CD14-positive monocyte (primary cell): ENCODE data around the gene TAGLN3. TPM values are rescaled to one million over a fixed set of nuclear protein-coding genes. Genes with fewer than 3 reads are reported as not detected.

Experiments used
- DNase-seq, 3 donors: peaks; one replicate each; pipeline ENCODE4 v3.0.0-alpha.2; 2011 to 2022
- H2AFZ ChIP-seq: 2 replicates; pipeline ENCODE4 v1.6.0; 2012; ENCODE audit warnings: mild to moderate bottlenecking, low read depth, low read length, inconsistent platforms; ENCODE audit not compliant: insufficient read depth, poor library complexity, severe bottlenecking
- H3K27ac ChIP-seq, 2 donors: 1 replicate in 1 of 2; 2 replicates in 1 of 2; pipeline ENCODE4 v1.5.1; 2012 to 2013; ENCODE audit warnings: low read length in 2 of 2, control low read depth in 1 of 2, inconsistent platforms in 1 of 2, low read depth in 1 of 2, mild to moderate bottlenecking in 1 of 2
- H3K27me3 ChIP-seq, 2 donors: one replicate each; pipeline versions ENCODE4 v1.6.0 to v1.6.1; 2011 to 2013; ENCODE audit warnings: low read length in 2 of 2; ENCODE audit not compliant: control insufficient read depth in 2 of 2, insufficient read depth in 2 of 2
- H3K36me3 ChIP-seq, 2 donors: replicated peaks in 1 of 2; 1 replicate in 1 of 2; 2 replicates in 1 of 2; pipeline versions ENCODE4 v1.5.1 to v1.6.1; 2012 to 2013; ENCODE audit warnings: low read length in 2 of 2, control low read depth in 1 of 2, inconsistent platforms in 1 of 2, mild to moderate bottlenecking in 1 of 2; ENCODE audit not compliant: insufficient read depth in 2 of 2, control insufficient read depth in 1 of 2
- H3K4me1 ChIP-seq, 2 donors: 1 replicate in 1 of 2; 2 replicates in 1 of 2; pipeline versions ENCODE4 v1.5.1 to v1.6.1; 2012 to 2013; ENCODE audit warnings: low read length in 2 of 2, control low read depth in 1 of 2, inconsistent platforms in 1 of 2, mild to moderate bottlenecking in 1 of 2, moderate library complexity in 1 of 2; ENCODE audit not compliant: insufficient read depth in 2 of 2, control insufficient read depth in 1 of 2
- H3K4me2 ChIP-seq: replicated peaks from 2 replicates; pipeline ENCODE3; 2012; ENCODE audit warnings: low read length, moderate library complexity, mild to moderate bottlenecking; ENCODE audit not compliant: poor library complexity, severe bottlenecking; ENCODE audit errors: extremely low read depth
- H3K4me3 ChIP-seq, 3 experiments: fragments of 200-600 bp in 1 of 3; sonication (generic) in 1 of 3; replicated peaks in 1 of 3; 1 replicate in 2 of 3; 2 replicates in 1 of 3; pipeline ENCODE4 v1.5.1; 2011 to 2013; ENCODE audit warnings: low read length in 3 of 3, mild to moderate bottlenecking in 3 of 3, control low read depth in 2 of 3, low read depth in 2 of 3, inconsistent platforms in 1 of 3, moderate library complexity in 1 of 3
- H3K79me2 ChIP-seq: 2 replicates; pipeline ENCODE4 v1.6.0; 2012; ENCODE audit warnings: mild to moderate bottlenecking, control low read depth, inconsistent platforms, low read length, moderate library complexity; ENCODE audit not compliant: insufficient read depth
- H3K9ac ChIP-seq: 2 replicates; pipeline ENCODE4 v1.6.0; 2017; ENCODE audit warnings: low read length, mild to moderate bottlenecking; ENCODE audit not compliant: insufficient read depth, poor library complexity, severe bottlenecking
- H3K9me3 ChIP-seq, 2 donors: replicated peaks in 1 of 2; 1 replicate in 1 of 2; 2 replicates in 1 of 2; pipeline versions ENCODE4 v1.5.1 to v1.6.1; 2012 to 2013; ENCODE audit warnings: low read length in 2 of 2, control low read depth in 1 of 2; ENCODE audit not compliant: control insufficient read depth in 1 of 2, insufficient read depth in 1 of 2
- H4K20me1 ChIP-seq: 2 replicates; pipeline ENCODE4 v1.6.0; 2012; ENCODE audit warnings: mild to moderate bottlenecking, low read length, control low read depth, moderate library complexity; ENCODE audit not compliant: insufficient read depth
- H3K27ac Mint-ChIP-seq, 7 donors: one replicate each; pipeline ENCODE4 v1.8.0; 2020; ENCODE audit warnings: mild to moderate bottlenecking in 7 of 7, mixed read lengths in 7 of 7, moderate library complexity in 6 of 7, inconsistent platforms in 2 of 7
- H3K27me3 Mint-ChIP-seq, 3 donors: one replicate each; pipeline ENCODE4 v1.8.0; 2021 to 2022; ENCODE audit warnings: low read depth in 3 of 3, mild to moderate bottlenecking in 3 of 3, mixed read lengths in 3 of 3, moderate library complexity in 3 of 3, inconsistent platforms in 1 of 3
- H3K36me3 Mint-ChIP-seq, 2 donors: one replicate each; pipeline ENCODE4 v1.8.0; 2020; ENCODE audit warnings: mixed read lengths in 2 of 2, inconsistent platforms in 1 of 2, mild to moderate bottlenecking in 1 of 2
- H3K4me1 Mint-ChIP-seq: one replicate; pipeline ENCODE4 v1.8.0; 2020; ENCODE audit warnings: mild to moderate bottlenecking, mixed read lengths
- H3K4me3 Mint-ChIP-seq, 2 donors: one replicate each; pipeline ENCODE4 v1.8.0; 2020; ENCODE audit warnings: mild to moderate bottlenecking in 2 of 2, mixed read lengths in 2 of 2, moderate library complexity in 1 of 2
- H3K9me3 Mint-ChIP-seq, 7 donors: one replicate each; pipeline ENCODE4 v1.8.0; 2020 to 2022; ENCODE audit warnings: mixed read lengths in 7 of 7, mild to moderate bottlenecking in 6 of 7, moderate library complexity in 6 of 7, inconsistent platforms in 2 of 7
- CTCF ChIP-seq: fragments of 200-600 bp; IDR thresholded peaks from one replicate; pipeline ENCODE4 v1.8.0; 2022; ENCODE audit warnings: antibody characterized with exemption, mild to moderate bottlenecking
- WGBS: methylation state at CpG from one replicate; pipeline ENCODE4 v1.1.5; 2013; ENCODE audit warnings: missing lambda C conversion rate; ENCODE audit not compliant: insufficient coverage; 5-methylcytosine and 5-hydroxymethylcytosine counted together
- intact Hi-C, 2 donors: fragments of 100-400 bp; cut with micrococcal nuclease; formaldehyde crosslinking; loops; one replicate each; pipeline versions ENCODE4 v1.15.0 to v1.15.1; 2023
- polyA plus RNA-seq, 3 donors: library from polyadenylated mRNA; depleted of rRNA in 1 of 3; unstranded in 2 of 3; stranded (reverse) in 1 of 3; fragments of 300-500 nt in 2 of 3; fragments of >200 nt in 1 of 3; fragmentation: Illumina TruSeq in 2 of 3; gene quantifications; 1 replicate in 2 of 3; 2 replicates in 1 of 3; pipeline ENCODE4 v1.2.3, GENCODE V29; 2012 to 2021

TAGLN3 gene
- polyA plus RNA-seq, 3 donors = not detected

- H3K4me3 Mint-ChIP-seq = no peak overlapping the region
- Histone ChIP-seq H3K36me3 (no peaks in the 10 kb centered on the region), H4K20me1 (no peaks in the 10 kb centered on the region), H3K27me3 (no peaks in the 10 kb centered on the region), H3K9ac (no peak overlapping the region), H3K9me3 (no peaks in the 10 kb centered on the region), H3K4me3 (no peak overlapping the region), H3K27ac (no peak overlapping the region), H3K4me2 (no peak overlapping the region), H2AFZ (no peak overlapping the region), H3K79me2 (no peaks in the 10 kb centered on the region), H3K4me1 (no peaks in the 10 kb centered on the region)
- no CpG with 5 or more reads among the region's 2 CpGs for WGBS
- peaks cover 0 to 5% (median 0%) of the 10 kb centered on the region in 3 donors for H3K27me3 Mint-ChIP-seq
- no peak for DNase-seq
- H3K9me3 Mint-ChIP-seq = no peaks in the 10 kb centered on the region
- no peak for TF ChIP-seq CTCF
- no peaks in the 10 kb centered on the region for H3K36me3 Mint-ChIP-seq
- no peaks in the 10 kb centered on the region for H3K4me1 Mint-ChIP-seq
- H3K27ac Mint-ChIP-seq = no peak overlapping the region
- intact Hi-C loops = no loop called here
These were observed 47.7 kb upstream of the TAGLN3 start for GRCh38 chr3:111951032-111951431.

GRCh38 chr3:111952086-111952485 lies 46.6 kb upstream of the TAGLN3 start:
- H3K27me3 Mint-ChIP-seq = peaks cover 0 to 5% (median 0%) of the 10 kb centered on the region in 3 donors
- no peaks in the 10 kb centered on the region for H3K9me3 Mint-ChIP-seq
- H3K36me3 Mint-ChIP-seq = no peaks in the 10 kb centered on the region
- H3K79me2 ChIP-seq = no peaks in the 10 kb centered on the region
- no peak overlapping the region for H3K4me3 ChIP-seq
- no peak overlapping the region for H3K4me3 Mint-ChIP-seq
- H3K9me3 ChIP-seq = no peaks in the 10 kb centered on the region
- no peak overlapping the region for H3K27ac Mint-ChIP-seq
- no peak overlapping the region for H3K4me2 ChIP-seq
- TF ChIP-seq CTCF = no peak
- DNase-seq = no peak
- H3K27me3 ChIP-seq = no peaks in the 10 kb centered on the region
- H3K27ac ChIP-seq = no peak overlapping the region
- H3K4me1 ChIP-seq = no peaks in the 10 kb centered on the region
- intact Hi-C loops = no loop called here
- WGBS = no CpG with 5 or more reads among the region's 5 CpGs
- no peaks in the 10 kb centered on the region for H4K20me1 ChIP-seq
- no peaks in the 10 kb centered on the region for H3K36me3 ChIP-seq
- no peak overlapping the region for H3K9ac ChIP-seq
- no peaks in the 10 kb centered on the region for H3K4me1 Mint-ChIP-seq
- no peak overlapping the region for H2AFZ ChIP-seq
